Subcutaneous abdominal adipose tissue (tissue), 5 donors: ENCODE data around the gene ANKRD12.

Experiments
- H3K27ac ChIP-seq: one replicate; pipeline ENCODE4 v1.7.0; 2013; ENCODE audit warnings: low read depth, mild to moderate bottlenecking, inconsistent platforms, low read length, moderate library complexity
- H3K27me3 ChIP-seq, 5 donors: one replicate each; pipeline ENCODE4 v1.7.0; 2013; ENCODE audit warnings: low read length in 5 of 5, inconsistent platforms in 1 of 5; ENCODE audit not compliant: control insufficient read depth in 5 of 5, insufficient read depth in 4 of 5
- H3K36me3 ChIP-seq, 5 donors: one replicate each; pipeline ENCODE4 v1.7.0; 2013; ENCODE audit warnings: low read length in 5 of 5; ENCODE audit not compliant: control insufficient read depth in 5 of 5, insufficient read depth in 5 of 5
- H3K4me1 ChIP-seq, 5 donors: one replicate each; pipeline ENCODE4 v1.7.0; 2013; ENCODE audit warnings: low read length in 5 of 5, mild to moderate bottlenecking in 3 of 5, moderate library complexity in 1 of 5; ENCODE audit not compliant: control insufficient read depth in 5 of 5, insufficient read depth in 5 of 5
- H3K4me3 ChIP-seq, 5 donors: one replicate each; pipeline ENCODE4 v1.7.0; 2013; ENCODE audit warnings: low read length in 5 of 5, low read depth in 1 of 5
- H3K9ac ChIP-seq, 5 donors: one replicate each; pipeline ENCODE4 v1.7.0; 2013; ENCODE audit warnings: low read length in 5 of 5, mild to moderate bottlenecking in 4 of 5, moderate library complexity in 3 of 5
- H3K9me3 ChIP-seq, 5 donors: one replicate each; pipeline ENCODE4 v1.7.0; 2013; ENCODE audit warnings: low read length in 5 of 5; ENCODE audit not compliant: control insufficient read depth in 5 of 5
- donor health status: healthy.
- donor health status: healthy.
- donor health status: healthy.
- donor health status: healthy.
- donor health status: healthy.

ANKRD12 gene

DNA sequence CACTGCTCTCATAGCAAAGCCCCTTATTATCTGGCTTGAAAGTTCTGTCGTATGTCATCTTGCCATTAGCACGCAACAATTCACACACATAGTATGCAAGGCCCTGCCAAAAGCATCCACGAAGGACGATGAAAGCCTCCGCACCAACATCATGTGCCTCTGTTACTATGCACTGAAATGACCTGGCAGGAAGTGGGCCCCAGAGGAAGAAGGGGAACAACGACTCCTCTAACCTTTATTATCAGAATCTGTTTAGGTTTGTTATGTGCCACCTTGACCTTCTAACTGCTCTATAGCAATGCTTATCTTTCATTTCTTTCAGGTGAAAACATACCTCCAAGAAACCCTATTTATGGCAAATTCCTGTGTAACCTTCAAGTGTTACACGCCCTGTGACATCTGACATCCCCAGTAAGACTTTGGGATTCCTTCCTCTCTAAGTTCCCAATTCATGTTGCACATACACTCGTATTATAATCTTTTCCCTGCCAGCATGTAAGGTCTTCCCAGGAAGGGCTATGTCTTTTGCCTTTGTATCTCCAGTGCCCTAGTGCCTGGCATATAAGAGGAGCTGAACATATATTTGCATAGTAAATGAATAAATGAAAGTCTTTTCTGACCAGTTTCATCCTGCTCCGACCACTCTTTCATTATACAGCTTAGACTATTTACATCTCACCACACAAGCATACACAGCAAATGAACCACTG lies 41.1 kb upstream of the ANKRD12 start:
- no peaks in the 10 kb centered on the region for H3K27me3 ChIP-seq
- no peak overlapping the region for H3K27ac ChIP-seq
- H3K4me1 ChIP-seq = peaks cover 0 to 8% (median 5%) of the 10 kb centered on the region in 5 donors
- no peak overlapping the region for H3K4me3 ChIP-seq
- H3K9ac ChIP-seq = no peak overlapping the region
- H3K36me3 ChIP-seq = no peaks in the 10 kb centered on the region
- no peaks in the 10 kb centered on the region for H3K9me3 ChIP-seq

DNA sequence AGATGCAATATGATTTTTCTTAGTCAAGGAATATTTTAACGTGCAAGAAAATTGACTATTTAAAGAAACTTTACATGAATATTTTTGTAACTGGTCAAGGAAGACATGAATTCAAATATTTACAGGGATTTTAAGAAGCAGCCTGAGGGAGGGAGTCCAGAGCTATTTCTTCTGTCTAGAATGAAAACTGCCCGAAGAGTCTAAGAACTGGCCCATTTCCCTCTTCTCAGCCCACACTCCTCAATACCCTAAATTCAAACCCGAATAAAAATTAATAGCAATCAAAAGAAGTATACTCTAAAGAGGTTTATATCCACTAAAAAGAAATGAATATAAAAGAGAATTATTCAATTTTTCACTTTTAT lies 40.6 kb upstream of the ANKRD12 start:
- Histone ChIP-seq H3K27ac (no peak overlapping the region), H3K4me3 (no peak overlapping the region), H3K36me3 (no peaks in the 10 kb centered on the region), H3K9ac (no peak overlapping the region), H3K9me3 (no peaks in the 10 kb centered on the region), H3K27me3 (no peaks in the 10 kb centered on the region), H3K4me1 (peaks cover 0 to 8% (median 5%) of the 10 kb centered on the region in 5 donors)

DNA sequence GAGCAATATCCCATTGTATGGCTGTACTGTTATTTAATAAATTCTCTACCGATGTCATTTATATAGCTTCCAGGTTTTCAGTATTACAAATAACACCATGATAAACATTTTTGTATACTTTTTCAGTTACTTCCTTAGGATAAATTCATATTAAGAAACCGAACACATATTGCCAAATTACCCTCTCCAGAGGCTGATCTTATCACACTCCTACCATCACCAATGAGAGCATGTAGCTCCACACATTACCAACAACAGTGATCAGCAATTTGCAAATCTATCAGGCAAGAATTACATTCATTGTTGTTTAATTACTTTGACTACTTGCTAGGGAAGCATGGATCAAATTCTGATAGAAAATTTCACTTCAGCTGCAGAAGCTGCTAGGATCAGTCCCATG lies 39.9 kb upstream of the ANKRD12 start:
- Histone ChIP-seq H3K9me3 (no peaks in the 10 kb centered on the region), H3K27me3 (no peaks in the 10 kb centered on the region), H3K27ac (no peak overlapping the region), H3K4me3 (no peak overlapping the region), H3K4me1 (peaks cover 0 to 11% (median 8%) of the 10 kb centered on the region in 5 donors), H3K36me3 (no peaks in the 10 kb centered on the region), H3K9ac (no peak overlapping the region)

DNA sequence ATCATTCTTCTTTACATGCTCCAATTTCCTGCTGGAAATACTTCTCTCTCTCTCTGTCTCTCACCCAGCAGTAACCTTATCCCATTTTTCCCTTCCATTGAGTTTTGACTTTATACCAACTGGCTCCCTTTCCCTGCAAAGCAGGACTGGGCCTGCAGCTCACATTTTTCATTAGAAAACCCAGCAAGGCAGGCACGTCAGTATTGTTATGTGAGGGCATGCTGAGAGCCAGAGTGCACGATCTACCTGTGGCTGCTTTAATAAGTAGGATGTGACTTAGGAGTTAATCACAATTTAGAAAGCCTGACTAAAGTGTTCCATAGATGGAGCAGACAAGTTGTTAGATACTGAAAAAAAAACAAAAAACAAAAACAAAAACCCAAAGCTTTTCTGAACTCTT lies 39.2 kb upstream of the ANKRD12 start:
- H3K27ac ChIP-seq = no peak overlapping the region
- no peak overlapping the region for H3K9ac ChIP-seq
- no peaks in the 10 kb centered on the region for H3K36me3 ChIP-seq
- no peaks in the 10 kb centered on the region for H3K27me3 ChIP-seq
- peaks cover 0 to 15% (median 11%) of the 10 kb centered on the region in 5 donors for H3K4me1 ChIP-seq
- no peaks in the 10 kb centered on the region for H3K9me3 ChIP-seq
- no peak overlapping the region for H3K4me3 ChIP-seq

DNA sequence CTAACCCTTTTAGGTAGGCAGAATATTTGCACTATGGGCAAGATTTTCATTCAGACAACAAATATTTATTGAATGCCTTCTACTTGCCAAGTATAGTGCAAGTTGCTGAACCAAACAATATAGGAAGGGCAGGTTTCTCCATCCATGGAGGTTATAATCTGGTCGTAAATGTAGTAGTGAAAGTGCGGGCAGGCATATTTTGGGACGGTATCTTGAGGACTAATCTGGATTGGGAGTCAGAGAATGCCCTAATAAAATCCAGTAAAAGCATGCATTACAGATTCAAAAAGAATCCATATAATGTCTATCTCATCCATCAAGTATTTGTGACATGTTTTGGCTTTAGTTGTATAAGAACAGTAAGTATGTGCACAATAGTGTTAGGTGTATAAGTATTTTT lies 35.8 kb upstream of the ANKRD12 start:
- H3K4me3 ChIP-seq = no peak overlapping the region
- H3K27ac ChIP-seq = no peak overlapping the region
- H3K36me3 ChIP-seq = no peaks in the 10 kb centered on the region
- no peaks in the 10 kb centered on the region for H3K9me3 ChIP-seq
- no peak overlapping the region for H3K9ac ChIP-seq
- H3K27me3 ChIP-seq = no peaks in the 10 kb centered on the region
- H3K4me1 ChIP-seq = peaks cover 4 to 39% (median 31%) of the 10 kb centered on the region in 5 donors

DNA sequence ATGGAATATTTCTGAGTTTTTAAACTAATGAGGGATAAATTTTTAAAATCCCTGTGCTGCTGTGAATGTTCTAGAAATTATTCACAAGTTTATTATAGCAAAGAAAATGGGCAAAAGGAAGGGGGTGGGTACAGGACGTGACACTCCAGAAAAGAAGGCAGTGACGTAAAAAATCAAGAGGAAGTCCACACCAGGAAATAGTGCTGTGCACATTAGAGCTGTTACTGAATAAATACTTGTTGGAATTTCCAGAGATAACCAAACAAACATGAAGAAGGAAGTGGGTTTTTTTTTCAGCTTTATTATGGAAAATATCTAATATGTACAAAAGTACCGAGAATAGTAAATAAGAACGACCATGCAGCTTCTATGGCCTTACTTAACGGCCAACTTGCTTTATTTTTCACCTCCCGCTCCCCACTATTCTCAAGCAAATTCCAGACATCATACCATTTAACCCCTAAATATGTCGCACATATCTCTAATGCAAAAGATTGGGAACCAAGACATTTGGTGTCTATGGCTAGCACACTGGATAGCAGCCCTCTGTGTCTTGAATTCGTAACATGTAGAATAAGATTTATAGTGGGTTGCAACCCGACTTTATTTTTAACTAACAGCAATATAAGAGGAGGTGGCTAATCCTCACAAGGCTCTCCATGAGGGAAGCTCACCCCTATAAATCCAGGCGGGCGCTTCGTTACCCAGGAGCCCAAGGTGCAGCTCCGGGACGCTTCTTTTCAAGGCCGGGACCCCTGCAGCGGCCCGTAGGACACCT lies 34.7 kb upstream of the ANKRD12 start:
- Histone ChIP-seq H3K4me1 (peaks cover 4 to 50% (median 42%) of the 10 kb centered on the region in 5 donors), H3K27me3 (no peaks in the 10 kb centered on the region), H3K36me3 (no peaks in the 10 kb centered on the region), H3K9me3 (no peaks in the 10 kb centered on the region), H3K27ac (peak overlapping the region; percentile 95), H3K4me3 (peak overlapping the region; percentile 73 to 88 (median 78)), H3K9ac (peak overlapping the region in 4 of 5 donors; percentile 65 to 87 (median 80))

DNA sequence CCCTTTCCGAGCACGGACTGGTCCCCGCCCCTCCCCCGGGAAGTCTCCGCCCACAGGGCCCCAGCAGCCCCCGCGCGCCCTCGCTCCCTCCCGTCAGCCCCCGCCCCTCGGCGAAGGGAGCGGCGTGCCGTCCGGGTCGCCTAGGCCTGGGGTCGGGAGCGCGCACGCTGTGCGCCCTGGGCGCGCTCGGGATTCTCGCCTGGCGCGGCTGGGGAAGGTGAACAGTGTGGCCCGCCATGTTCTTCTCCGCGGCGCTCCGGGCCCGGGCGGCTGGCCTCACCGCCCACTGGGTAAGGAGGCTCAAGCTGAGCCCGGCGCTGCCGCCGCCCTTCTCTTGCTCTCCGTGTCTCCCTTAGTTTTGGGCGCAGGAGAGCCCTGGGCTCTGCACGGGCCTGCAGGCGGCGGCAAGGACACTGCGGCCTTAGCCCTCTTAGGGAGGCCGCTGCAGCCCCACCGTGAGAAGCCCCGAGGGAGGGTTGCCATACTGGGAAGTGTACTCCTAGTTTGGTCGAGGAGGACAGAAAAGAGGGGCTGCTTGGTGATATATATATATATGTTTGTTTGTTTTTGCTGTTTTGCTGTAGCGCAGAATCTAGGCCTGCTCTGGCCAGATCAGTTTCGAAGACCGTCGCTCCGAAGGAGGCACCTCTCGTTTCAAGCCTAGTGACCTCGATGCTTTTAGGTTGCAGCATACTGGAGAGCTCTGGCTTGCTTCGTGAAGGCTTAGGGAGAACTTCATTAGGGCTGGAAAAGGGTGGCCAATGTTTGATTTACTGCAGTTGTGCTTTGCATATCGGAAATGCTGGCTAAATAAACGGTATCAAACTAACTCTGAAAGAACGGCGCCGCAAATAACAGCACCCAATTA lies 33.8 kb upstream of the ANKRD12 start, which contains the start of gene NDUFV2:
Gene NDUFV2, plus strand, starts transcription at position 192 of the 868 bp plus-strand sequence. Its CDS starts 45 bp downstream, at position 237.
- no peaks in the 10 kb centered on the region for H3K36me3 ChIP-seq
- peaks cover 4 to 58% (median 49%) of the 10 kb centered on the region in 5 donors for H3K4me1 ChIP-seq
- peak within 1 kb of the TSS; percentile 73 to 92 (median 88) for H3K4me3 ChIP-seq
- no peaks in the 10 kb centered on the region for H3K9me3 ChIP-seq
- H3K27ac ChIP-seq = peak within 1 kb of the TSS; percentile 95
- H3K27me3 ChIP-seq = no peaks in the 10 kb centered on the region
- H3K9ac ChIP-seq = peak within 1 kb of the TSS; percentile 20 to 95 (median 81)

DNA sequence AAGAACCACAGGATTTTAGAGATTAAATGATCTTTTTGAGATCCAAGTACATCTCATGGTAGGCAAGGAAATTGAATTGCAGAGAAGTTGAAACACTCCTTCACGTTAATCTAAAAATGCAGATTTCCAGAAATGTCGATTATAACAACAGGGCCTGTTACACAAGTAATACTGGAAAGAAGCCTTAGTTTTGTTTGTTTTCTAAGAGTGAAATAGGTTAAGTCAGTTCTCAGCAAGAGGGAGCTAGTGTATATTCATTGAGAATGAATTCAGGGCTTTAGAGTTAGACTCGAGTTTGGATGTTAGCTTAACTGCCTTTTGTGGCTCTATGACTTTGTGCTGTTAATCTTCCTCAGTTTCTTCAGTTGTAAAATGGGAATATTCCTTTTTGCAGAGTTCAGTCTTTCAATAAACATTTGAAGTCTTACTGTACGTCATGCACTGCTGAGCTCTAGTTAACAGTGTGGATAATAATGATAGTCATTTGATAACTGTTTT lies 33.2 kb upstream of the ANKRD12 start:
- Histone ChIP-seq H3K36me3 (no peaks in the 10 kb centered on the region), H3K9me3 (no peaks in the 10 kb centered on the region), H3K4me3 (peak overlapping the region; percentile 73 to 92 (median 88)), H3K9ac (peak overlapping the region; percentile 39 to 95 (median 81)), H3K27ac (peak overlapping the region; percentile 95), H3K4me1 (peaks cover 4 to 60% (median 54%) of the 10 kb centered on the region in 5 donors), H3K27me3 (no peaks in the 10 kb centered on the region)

DNA sequence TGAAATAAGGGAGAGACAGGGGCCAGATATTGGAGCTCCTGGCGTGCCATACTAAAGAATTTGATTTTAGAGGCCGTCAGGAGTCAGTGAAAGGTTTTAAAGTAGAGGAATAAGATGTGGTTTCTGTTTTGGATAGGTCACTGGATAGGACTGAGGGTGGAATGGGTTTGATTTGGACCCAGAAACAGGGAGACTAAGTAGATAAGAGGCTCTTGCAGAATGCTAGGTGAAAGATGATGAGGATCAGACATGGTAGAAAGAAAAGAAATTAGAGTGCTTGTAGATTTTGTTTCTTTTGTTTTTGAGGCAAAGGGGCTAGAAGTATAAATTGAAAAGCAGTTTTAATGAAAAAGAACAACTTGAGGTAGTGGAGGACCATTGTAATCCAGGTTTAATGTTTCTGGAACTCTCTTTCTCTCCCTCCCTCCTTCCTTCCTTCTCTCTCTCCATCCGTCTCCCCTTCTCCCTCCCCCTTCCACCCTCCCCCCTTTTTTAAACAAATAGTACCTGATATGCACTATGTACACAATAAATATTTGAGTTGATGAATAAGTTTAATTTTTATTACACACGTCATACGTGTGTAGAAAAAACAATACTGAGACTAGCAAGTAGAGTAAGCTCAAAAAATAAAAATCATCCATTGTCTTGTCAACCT lies 32.2 kb upstream of the ANKRD12 start:
- H3K9me3 ChIP-seq = no peaks in the 10 kb centered on the region
- no peaks in the 10 kb centered on the region for H3K36me3 ChIP-seq
- H3K9ac ChIP-seq = peak overlapping the region; percentile 39 to 95 (median 81)
- peak overlapping the region; percentile 95 for H3K27ac ChIP-seq
- no peaks in the 10 kb centered on the region for H3K27me3 ChIP-seq
- H3K4me3 ChIP-seq = peak overlapping the region; percentile 73 to 92 (median 88)
- peaks cover 4 to 67% (median 59%) of the 10 kb centered on the region in 5 donors for H3K4me1 ChIP-seq
